Ishikawa (cell line): ENCODE measurements around the gene ADCY10.

Experiments
- CEBPB ChIP-seq: IDR thresholded peaks from 2 replicates; pipeline ENCODE4 v1.6.1; 2012
- NFIC ChIP-seq: IDR thresholded peaks from 2 replicates; pipeline ENCODE4 v1.6.1; 2012
- RAD21 ChIP-seq: IDR thresholded peaks from 2 replicates; pipeline ENCODE4 v1.6.1; 2012; ENCODE audit warnings: low read depth
- REST ChIP-seq: IDR thresholded peaks from 2 replicates; pipeline ENCODE4 v1.6.1; 2012; ENCODE audit warnings: low read depth, mild to moderate bottlenecking
- TAF1 ChIP-seq: IDR thresholded peaks from 2 replicates; pipeline ENCODE4 v1.6.1; 2012; ENCODE audit warnings: low read depth, mild to moderate bottlenecking
- TEAD4 ChIP-seq: IDR thresholded peaks from 2 replicates; pipeline ENCODE4 v1.6.1; 2012
- ZBTB7A ChIP-seq: IDR thresholded peaks from 2 replicates; pipeline ENCODE4 v1.6.1; 2012; ENCODE audit warnings: low read depth
- TF ChIP-seq, protein P1 (sequence below): IDR thresholded peaks from 2 replicates; pipeline ENCODE4 v1.6.1; 2012

GRCh38 chr1:167928457-167928852 is 14.5 kb upstream of the ADCY10 start:
- TF ChIP-seq NFIC (no peak), REST (no peak), CEBPB (no peak), RAD21 (no peak), ZBTB7A (no peak), TAF1 (no peak), TEAD4 (no peak)
- TF ChIP-seq, protein P1, sequence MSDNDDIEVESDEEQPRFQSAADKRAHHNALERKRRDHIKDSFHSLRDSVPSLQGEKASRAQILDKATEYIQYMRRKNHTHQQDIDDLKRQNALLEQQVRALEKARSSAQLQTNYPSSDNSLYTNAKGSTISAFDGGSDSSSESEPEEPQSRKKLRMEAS, result no peak
